ENCODE measurements around the gene ZNF592. TPM values are rescaled to one million over a fixed set of nuclear protein-coding genes. Genes with fewer than 3 reads are reported as not detected.

ZNF592 gene
- polyA plus RNA-seq, 1 donor (not counting 4 experiments of a cell fraction or from before 2014, with no cell fraction given), result 4.1 TPM

DNA sequence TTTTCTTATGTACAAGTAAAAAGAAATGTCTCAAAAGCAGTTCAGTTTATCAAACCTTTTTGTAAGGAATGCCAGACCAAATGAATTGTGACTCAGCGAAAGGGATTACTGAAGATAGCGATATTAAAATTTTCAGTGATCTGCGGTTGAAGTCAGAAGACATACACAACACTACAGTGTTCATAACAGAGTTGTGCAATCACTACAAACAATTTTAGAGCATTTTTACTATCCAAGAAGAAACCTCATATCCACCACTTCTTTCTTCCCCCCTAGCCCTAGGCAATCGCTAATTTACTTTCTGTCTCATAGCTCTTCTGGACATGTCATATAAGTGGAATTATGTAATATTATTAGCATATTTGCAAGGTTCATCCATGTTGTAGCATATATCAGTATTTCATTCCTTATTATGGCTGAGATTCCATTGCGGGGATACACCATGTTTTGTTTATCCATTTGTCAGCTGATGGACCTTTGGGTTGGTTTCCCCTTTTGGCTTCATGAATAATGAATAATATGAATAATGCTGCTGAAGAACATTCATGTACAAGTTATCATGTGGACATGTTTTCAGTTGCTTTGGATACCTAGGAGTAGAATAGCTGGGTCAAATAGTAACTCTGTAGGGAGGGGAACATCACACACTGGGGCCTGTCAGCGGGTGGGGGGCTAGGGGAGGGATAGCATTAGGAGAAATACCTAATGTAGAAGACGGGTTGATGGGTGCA lies 45.2 kb downstream of the ZNF592 start:
- H3K79me2 ChIP-seq (ENCODE audit: control insufficient read depth, insufficient read depth, low read length), result peaks cover 9% of the 10 kb centered on the region
- no peak overlapping the region for H3K9ac ChIP-seq (ENCODE audit: control insufficient read depth, extremely low read depth, insufficient read depth, low read length)
- H4K20me1 ChIP-seq (ENCODE audit: control insufficient read depth, extremely low read depth, insufficient read depth, low read length), result peaks cover 3% of the 10 kb centered on the region
- no peak for DNase-seq (ENCODE audit: low read depth, low spot score)
- no peak overlapping the region for H3K27ac ChIP-seq (ENCODE audit: control insufficient read depth, insufficient read depth, low read length)
- peaks cover 17 to 23% of the 10 kb centered on the region in 2 experiments for H3K36me3 ChIP-seq (ENCODE audit: control insufficient read depth in 2 of 2, extremely low read depth in 1 of 2, insufficient read depth in 2 of 2, low read length in 2 of 2)
- no peak for FAIRE-seq
- H3K4me3 ChIP-seq (ENCODE audit: control insufficient read depth in 2 of 3, extremely low read depth in 1 of 3, insufficient read depth in 2 of 3, low read depth in 1 of 3, low read length in 3 of 3), result no peak overlapping the region
- H3K27me3 ChIP-seq (ENCODE audit: control insufficient read depth, extremely low read depth, insufficient read depth, low read length), result no peaks in the 10 kb centered on the region
- TF ChIP-seq, protein P1, sequence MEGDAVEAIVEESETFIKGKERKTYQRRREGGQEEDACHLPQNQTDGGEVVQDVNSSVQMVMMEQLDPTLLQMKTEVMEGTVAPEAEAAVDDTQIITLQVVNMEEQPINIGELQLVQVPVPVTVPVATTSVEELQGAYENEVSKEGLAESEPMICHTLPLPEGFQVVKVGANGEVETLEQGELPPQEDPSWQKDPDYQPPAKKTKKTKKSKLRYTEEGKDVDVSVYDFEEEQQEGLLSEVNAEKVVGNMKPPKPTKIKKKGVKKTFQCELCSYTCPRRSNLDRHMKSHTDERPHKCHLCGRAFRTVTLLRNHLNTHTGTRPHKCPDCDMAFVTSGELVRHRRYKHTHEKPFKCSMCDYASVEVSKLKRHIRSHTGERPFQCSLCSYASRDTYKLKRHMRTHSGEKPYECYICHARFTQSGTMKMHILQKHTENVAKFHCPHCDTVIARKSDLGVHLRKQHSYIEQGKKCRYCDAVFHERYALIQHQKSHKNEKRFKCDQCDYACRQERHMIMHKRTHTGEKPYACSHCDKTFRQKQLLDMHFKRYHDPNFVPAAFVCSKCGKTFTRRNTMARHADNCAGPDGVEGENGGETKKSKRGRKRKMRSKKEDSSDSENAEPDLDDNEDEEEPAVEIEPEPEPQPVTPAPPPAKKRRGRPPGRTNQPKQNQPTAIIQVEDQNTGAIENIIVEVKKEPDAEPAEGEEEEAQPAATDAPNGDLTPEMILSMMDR (optimal IDR thresholded peaks at IDR 0.05 in 1 of 3, IDR thresholded peaks at IDR 0.05 in 1 of 3, conservative IDR thresholded peaks at IDR 0.05 in 1 of 3; ENCODE audit: extremely low read depth in 1 of 3, insufficient read depth in 2 of 3, low read length in 3 of 3), result no peak
- no peak for TF ChIP-seq EZH2 (IDR thresholded peaks at IDR 0.05; ENCODE audit: low read length)
- no peak overlapping the region for H2AFZ ChIP-seq (ENCODE audit: control insufficient read depth, low read length)
- dilution Hi-C loops (cut with MboI; ENCODE audit: extremely low pct_ligation_motif_present, low sequenced_read_pairs), result no loop called here
- H3K4me2 ChIP-seq (ENCODE audit: control insufficient read depth, extremely low read depth, insufficient read depth, low read depth, low read length), result no peak overlapping the region
- H3K9me1 ChIP-seq (ENCODE audit: control insufficient read depth, extremely low read depth, insufficient read depth, low read length), result no peaks in the 10 kb centered on the region
- H3K4me1 ChIP-seq (ENCODE audit: control insufficient read depth, extremely low read depth, insufficient read depth, low read length), result no peaks in the 10 kb centered on the region
- H3K9me3 ChIP-seq (ENCODE audit: control insufficient read depth, low read depth, low read length), result no peaks in the 10 kb centered on the region

DNA sequence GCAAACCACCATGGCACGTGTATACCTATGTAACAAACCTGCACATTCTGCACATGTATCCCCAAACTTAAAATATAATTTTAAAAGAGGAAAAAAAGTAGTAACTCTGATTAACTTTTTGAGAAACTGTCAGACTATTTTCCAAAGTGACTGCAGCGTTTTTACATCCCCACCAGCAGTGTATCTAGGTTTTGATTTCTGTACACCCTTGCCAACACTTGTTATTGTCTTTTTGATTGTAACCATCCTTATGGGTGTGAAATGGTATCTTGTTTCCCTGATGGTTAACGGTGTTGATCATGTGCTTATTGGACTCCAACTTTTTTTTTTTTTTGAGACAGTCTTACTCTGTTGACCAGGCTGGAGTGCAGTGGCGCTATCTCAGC lies 45.8 kb downstream of the ZNF592 start:
- peaks cover 3% of the 10 kb centered on the region for H4K20me1 ChIP-seq (ENCODE audit: control insufficient read depth, extremely low read depth, insufficient read depth, low read length)
- peaks cover 6% of the 10 kb centered on the region for H3K79me2 ChIP-seq (ENCODE audit: control insufficient read depth, insufficient read depth, low read length)
- DNase-seq (ENCODE audit: low read depth, low spot score) (no peak), FAIRE-seq (no peak)
- H3K27me3 ChIP-seq (ENCODE audit: control insufficient read depth, extremely low read depth, insufficient read depth, low read length), result no peaks in the 10 kb centered on the region
- dilution Hi-C loops (cut with MboI; ENCODE audit: extremely low pct_ligation_motif_present, low sequenced_read_pairs), result no loop called here
- H3K4me3 ChIP-seq (ENCODE audit: control insufficient read depth in 2 of 3, extremely low read depth in 1 of 3, insufficient read depth in 2 of 3, low read depth in 1 of 3, low read length in 3 of 3), result no peak overlapping the region
- peaks cover 22 to 24% of the 10 kb centered on the region in 2 experiments for H3K36me3 ChIP-seq (ENCODE audit: control insufficient read depth in 2 of 2, extremely low read depth in 1 of 2, insufficient read depth in 2 of 2, low read length in 2 of 2)
- H3K9ac ChIP-seq (ENCODE audit: control insufficient read depth, extremely low read depth, insufficient read depth, low read length), result no peak overlapping the region
- no peaks in the 10 kb centered on the region for H3K4me1 ChIP-seq (ENCODE audit: control insufficient read depth, extremely low read depth, insufficient read depth, low read length)
- H3K9me3 ChIP-seq (ENCODE audit: control insufficient read depth, low read depth, low read length), result no peaks in the 10 kb centered on the region
- no peak for TF ChIP-seq EZH2 (IDR thresholded peaks at IDR 0.05; ENCODE audit: low read length)
- TF ChIP-seq, protein P1 (optimal IDR thresholded peaks at IDR 0.05 in 1 of 3, IDR thresholded peaks at IDR 0.05 in 1 of 3, conservative IDR thresholded peaks at IDR 0.05 in 1 of 3; ENCODE audit: extremely low read depth in 1 of 3, insufficient read depth in 2 of 3, low read length in 3 of 3), result no peak
- no peak overlapping the region for H3K4me2 ChIP-seq (ENCODE audit: control insufficient read depth, extremely low read depth, insufficient read depth, low read depth, low read length)
- no peak overlapping the region for H3K27ac ChIP-seq (ENCODE audit: control insufficient read depth, insufficient read depth, low read length)
- no peak overlapping the region for H2AFZ ChIP-seq (ENCODE audit: control insufficient read depth, low read length)
- H3K9me1 ChIP-seq (ENCODE audit: control insufficient read depth, extremely low read depth, insufficient read depth, low read length), result no peaks in the 10 kb centered on the region

Measured in keratinocyte (primary cell).